GM21529 (cell line): ENCODE data around the gene TSSK3.
"Not testable (repeated sequence)": the region's sequence is repeated elsewhere in the genome, so short reads cannot be mapped to it uniquely, and the experiment has no call there.

ENCODE experiments used
- ATAC-seq: cut with Tn5 transposase; IDR thresholded peaks from one replicate; pipeline ENCODE4 v1.9.1; 2021; ENCODE audit not compliant: unreplicated experiment

TSSK3 gene

GRCh38 chr1:32396524-32396923 lies 34.2 kb downstream of the TSSK3 start:
- not testable (repeated sequence) for ATAC-seq

DNA sequence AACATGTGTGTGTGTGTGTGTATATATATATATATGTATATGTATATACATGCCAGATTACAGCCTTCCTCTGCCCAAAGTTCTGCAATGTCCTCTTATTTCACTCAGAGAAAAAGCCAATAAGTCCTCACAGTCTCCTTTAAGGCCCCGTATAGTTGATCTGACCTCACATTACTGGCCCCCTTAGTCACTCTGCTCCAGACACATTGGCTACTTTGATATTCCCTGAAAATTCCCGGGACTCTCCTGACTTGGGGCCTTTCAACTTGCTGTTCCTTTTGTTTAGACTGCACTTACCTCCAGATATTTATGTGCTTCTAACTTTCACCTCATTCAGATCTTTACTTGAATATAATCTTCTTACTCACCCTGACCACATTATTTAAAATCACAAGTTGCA lies 36.1 kb downstream of the TSSK3 start:
- no peak for ATAC-seq

- no peak for ATAC-seq
Observed at GRCh38 chr1:32399843-32400242, 37.5 kb downstream of the TSSK3 start.

DNA sequence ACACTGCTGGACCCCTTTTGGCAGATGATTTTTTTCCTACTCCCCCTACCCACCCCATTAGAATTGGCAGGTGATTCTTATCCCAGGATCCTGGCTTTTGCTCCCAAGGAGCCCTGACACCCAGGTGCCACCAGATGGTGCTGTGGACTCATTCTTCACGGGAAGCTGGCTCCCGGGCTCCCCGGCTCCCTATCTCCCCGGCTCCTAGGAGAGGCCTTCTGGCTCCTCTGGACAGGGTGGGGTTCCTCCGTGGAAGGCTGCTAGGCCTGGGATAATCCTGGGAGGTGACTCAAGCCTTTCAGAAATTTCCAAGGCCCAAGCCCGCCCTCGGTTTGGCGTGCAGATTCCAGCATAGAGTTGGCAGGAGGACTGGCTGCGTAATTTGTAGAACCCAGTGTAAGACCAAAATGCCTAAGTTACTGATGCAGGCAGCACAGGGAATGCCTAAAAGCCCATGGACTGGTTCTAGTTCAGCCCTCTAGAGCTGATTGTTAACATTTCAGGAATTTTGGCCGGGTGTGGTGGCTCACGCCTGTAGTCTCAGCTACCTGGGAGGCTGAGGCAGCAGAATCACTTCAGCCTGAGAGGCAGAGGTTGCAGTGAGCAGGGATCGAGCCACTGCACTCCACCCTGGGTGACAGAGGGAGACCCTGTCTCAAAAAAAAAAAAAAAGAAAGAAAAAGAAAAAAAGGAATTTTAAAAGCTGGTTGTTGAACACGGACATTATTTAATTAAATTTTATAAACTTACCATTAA lies 38.7 kb downstream of the TSSK3 start:
- no peak for ATAC-seq

- no peak for ATAC-seq
Observed at GRCh38 chr1:32404946-32405345, 42.6 kb downstream of the TSSK3 start.

DNA sequence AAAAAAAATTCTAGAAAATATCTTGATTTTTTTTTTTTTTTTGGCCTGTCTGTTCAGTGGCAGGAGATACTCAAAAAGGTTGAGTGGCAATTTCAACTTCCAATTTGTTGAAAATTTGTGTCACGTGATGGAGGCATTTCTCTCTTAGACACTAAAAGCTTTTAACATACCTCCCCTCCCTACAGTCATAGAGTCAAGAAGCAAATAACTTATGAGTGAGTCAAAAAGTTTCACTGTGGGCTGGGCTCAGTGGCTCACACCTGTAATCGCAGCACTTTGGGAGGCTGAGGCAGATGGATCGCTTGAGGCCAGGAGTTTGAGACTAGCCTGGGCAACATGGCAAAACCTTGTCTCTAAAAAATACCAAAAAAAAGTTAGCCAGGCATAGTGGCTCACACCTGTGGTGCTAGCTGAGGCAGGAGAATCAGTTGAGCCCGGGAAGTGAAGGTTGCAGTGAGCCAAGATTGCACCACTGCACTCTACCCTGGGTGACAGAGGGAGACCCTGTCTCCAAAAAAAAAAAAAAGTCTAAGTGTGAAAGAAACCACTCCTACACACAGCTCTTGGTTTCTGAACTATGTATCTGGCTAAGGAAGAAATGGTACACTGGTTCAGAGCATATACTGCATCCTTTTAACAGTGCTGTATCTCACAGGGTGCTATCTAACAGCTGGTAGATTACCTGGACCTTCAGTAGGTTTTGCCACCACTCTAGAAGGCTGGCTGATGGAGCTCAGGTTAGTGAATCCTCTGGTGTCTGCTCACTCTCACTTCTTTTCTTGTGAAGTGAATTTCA lies 43.5 kb downstream of the TSSK3 start:
- ATAC-seq, result no peak

- ATAC-seq, result no peak
Observed at GRCh38 chr1:32406629-32407111, 44.3 kb downstream of the TSSK3 start.

GRCh38 chr1:32411261-32411660 lies 48.9 kb downstream of the TSSK3 start:
- ATAC-seq, result no peak

DNA sequence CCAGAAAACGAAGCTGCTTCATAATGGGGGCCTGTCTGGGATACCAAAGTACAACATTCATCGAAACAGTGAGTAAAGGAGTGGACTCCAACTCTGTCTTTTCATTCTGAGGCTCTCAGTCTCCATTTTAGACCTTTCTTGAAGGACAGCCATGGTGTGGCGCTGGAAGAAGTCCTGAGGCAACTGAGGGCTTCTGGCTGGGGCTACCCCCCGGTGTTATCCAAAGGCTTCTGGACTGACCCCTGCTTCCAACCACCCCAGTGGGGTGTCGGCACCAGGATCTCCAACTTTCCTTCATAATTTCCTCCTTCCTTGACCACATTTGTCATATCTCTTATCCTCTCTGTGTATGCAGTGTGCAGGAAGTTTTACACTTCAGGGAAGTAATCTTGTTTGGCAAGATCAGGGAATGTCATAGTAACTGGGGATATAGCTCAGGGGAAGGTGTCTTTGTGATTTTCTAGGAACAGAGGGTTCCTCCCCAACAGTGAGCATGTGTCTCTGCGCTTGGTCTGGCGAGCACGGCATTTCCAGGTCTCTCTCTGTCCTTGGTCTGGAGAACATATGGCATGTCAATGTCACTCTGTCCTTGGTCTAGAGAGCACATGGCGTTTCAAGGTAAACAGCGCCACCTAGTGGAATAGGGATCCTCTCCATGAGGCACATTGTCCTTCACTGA lies 51.3 kb downstream of the TSSK3 start:
- ATAC-seq, result peak; percentile 42
